CD8-positive, alpha-beta memory T cell (primary cell): Measurements from ENCODE around the gene CEP170. TPM values are rescaled to one million over a fixed set of nuclear protein-coding genes. Genes with fewer than 3 reads are reported as not detected.
"Not testable (repeated sequence)": the region's sequence is repeated elsewhere in the genome, so short reads cannot be mapped to it uniquely, and the experiment has no call there.

Experiments
- CTCF ChIA-PET: fragments of 350-600 bp; sonication (Branson Sonifier 250); formaldehyde crosslinking; loops from one replicate; lab custom pipeline; 2021; ENCODE audit warnings: antibody characterized with exemption; lab: Charles Lee
- POLR2A ChIA-PET: fragments of 350-600 bp; sonication (Branson Sonifier 250); formaldehyde crosslinking; loops from one replicate; lab custom pipeline; 2021; ENCODE audit warnings: antibody characterized with exemption; lab: Charles Lee
- DNase-seq, 5 donors: peaks; one replicate each; pipeline versions ENCODE4 v3.0.0 to v3.0.0-alpha.2; 2020 to 2022; ENCODE audit warnings: mixed read lengths in 1 of 5
- H3K27ac ChIP-seq: one replicate; pipeline ENCODE4 v1.7.0; 2013; ENCODE audit warnings: low read depth, mild to moderate bottlenecking, low read length, moderate library complexity
- H3K27me3 ChIP-seq: 2 replicates; pipeline ENCODE4 v1.7.0; 2013; ENCODE audit warnings: low read length, mild to moderate bottlenecking; ENCODE audit not compliant: insufficient read depth, poor library complexity, severe bottlenecking
- H3K36me3 ChIP-seq: 2 replicates; pipeline ENCODE4 v1.7.0; 2013; ENCODE audit warnings: mild to moderate bottlenecking, low read length, moderate library complexity; ENCODE audit not compliant: insufficient read depth
- H3K4me1 ChIP-seq: 2 replicates; pipeline ENCODE4 v1.7.0; 2013; ENCODE audit warnings: mild to moderate bottlenecking, low read length, moderate library complexity; ENCODE audit not compliant: insufficient read depth
- H3K4me3 ChIP-seq: 2 replicates; pipeline ENCODE4 v1.7.0; 2013; ENCODE audit warnings: mild to moderate bottlenecking, low read length
- H3K9me3 ChIP-seq: 2 replicates; pipeline ENCODE4 v1.7.0; 2013; ENCODE audit warnings: mild to moderate bottlenecking, low read length
- H3K27ac Mint-ChIP-seq, 8 donors: one replicate each; pipeline ENCODE4 v1.8.0; 2020 to 2021; ENCODE audit warnings: mixed read lengths in 8 of 8, mild to moderate bottlenecking in 6 of 8, inconsistent platforms in 3 of 8, moderate library complexity in 3 of 8
- H3K27me3 Mint-ChIP-seq, 2 donors: one replicate each; pipeline ENCODE4 v1.8.0; 2020 to 2021; ENCODE audit warnings: mixed read lengths in 2 of 2, mild to moderate bottlenecking in 1 of 2, moderate library complexity in 1 of 2
- H3K36me3 Mint-ChIP-seq, 3 donors: one replicate each; pipeline ENCODE4 v1.8.0; 2020 to 2021; ENCODE audit warnings: mixed read lengths in 3 of 3, inconsistent platforms in 1 of 3, mild to moderate bottlenecking in 1 of 3
- H3K4me1 Mint-ChIP-seq, 3 donors: one replicate each; pipeline ENCODE4 v1.8.0; 2020 to 2021; ENCODE audit warnings: mixed read lengths in 3 of 3, inconsistent platforms in 1 of 3, mild to moderate bottlenecking in 1 of 3
- H3K4me3 Mint-ChIP-seq, 7 donors: one replicate each; pipeline ENCODE4 v1.8.0; 2020 to 2021; ENCODE audit warnings: mixed read lengths in 7 of 7, mild to moderate bottlenecking in 6 of 7, moderate library complexity in 4 of 7, inconsistent platforms in 2 of 7
- H3K9me3 Mint-ChIP-seq, 5 donors: one replicate each; pipeline ENCODE4 v1.8.0; 2020 to 2022; ENCODE audit warnings: mixed read lengths in 5 of 5, mild to moderate bottlenecking in 3 of 5, moderate library complexity in 2 of 5, inconsistent platforms in 1 of 5
- polyA plus RNA-seq: library from polyadenylated mRNA; unstranded; fragments of 300-500 nt; fragmentation: Illumina TruSeq; gene quantifications from one replicate; pipeline ENCODE4 v1.2.3, GENCODE V29; 2021
- total RNA-seq, 2 experiments: library from RNA; stranded (reverse); gene quantifications; one replicate each; pipeline ENCODE4 v1.2.3, GENCODE V29; 2021

CEP170 gene
- total and polyA plus RNA-seq, 3 experiments from 2014 or later: 7.4 to 36.5 (median 29.9) TPM

- Mint-ChIP-seq H3K9me3 (peaks cover 26 to 33% (median 28%) of the 10 kb centered on the region in 5 donors), H3K4me1 (peaks cover 10 to 23% (median 16%) of the 10 kb centered on the region in 3 donors), H3K27me3 (no peaks in the 10 kb centered on the region), H3K4me3 (no peak overlapping the region), H3K36me3 (peaks cover 24 to 52% (median 47%) of the 10 kb centered on the region in 3 donors), H3K27ac (no peak overlapping the region)
- Histone ChIP-seq H3K27me3 (no peaks in the 10 kb centered on the region), H3K4me1 (no peaks in the 10 kb centered on the region), H3K4me3 (no peak overlapping the region), H3K36me3 (no peaks in the 10 kb centered on the region), H3K27ac (no peak overlapping the region), H3K9me3 (peaks cover 8% of the 10 kb centered on the region)
- CTCF ChIA-PET: no interaction called here
- no peak for DNase-seq
- POLR2A ChIA-PET: no interaction called here
These were observed 27.5 kb downstream of the CEP170 start for GRCh38 chr1:243227622-243228021.

DNA sequence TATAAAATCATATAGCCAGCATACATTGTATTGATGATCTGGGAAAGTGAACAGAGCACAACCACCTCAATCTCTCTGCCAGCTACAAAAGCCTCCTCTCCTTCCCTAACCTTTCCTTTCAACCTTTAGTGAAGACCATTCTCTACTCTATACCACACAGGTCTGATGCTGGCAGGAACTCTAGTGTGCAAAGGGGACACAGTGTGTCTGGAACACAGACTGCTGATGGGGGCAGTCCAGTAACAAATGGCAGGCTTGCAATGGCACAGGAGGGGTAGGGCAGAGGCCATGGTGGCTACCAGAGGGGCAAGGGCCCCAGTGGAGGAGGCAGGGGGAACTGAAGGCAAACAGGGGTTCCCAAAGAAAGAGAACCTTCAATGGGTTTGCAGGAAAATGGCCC, 37.0 kb downstream of the CEP170 start:
- CTCF ChIA-PET: no interaction called here
- no peak overlapping the region for H3K4me3 ChIP-seq
- no peaks in the 10 kb centered on the region for H3K4me1 ChIP-seq
- H3K9me3 Mint-ChIP-seq: no peaks in the 10 kb centered on the region
- H3K9me3 ChIP-seq: no peaks in the 10 kb centered on the region
- H3K27me3 Mint-ChIP-seq: no peaks in the 10 kb centered on the region
- POLR2A ChIA-PET: no interaction called here
- no peak overlapping the region for H3K4me3 Mint-ChIP-seq
- H3K27ac ChIP-seq: no peak overlapping the region
- no peaks in the 10 kb centered on the region for H3K36me3 ChIP-seq
- H3K36me3 Mint-ChIP-seq: peaks cover 38 to 71% (median 42%) of the 10 kb centered on the region in 3 donors
- no peak for DNase-seq
- H3K4me1 Mint-ChIP-seq: peaks cover 0 to 6% (median 2%) of the 10 kb centered on the region in 3 donors
- H3K27ac Mint-ChIP-seq: peak overlapping the region in 1 of 8 donors; percentile 37
- H3K27me3 ChIP-seq: no peaks in the 10 kb centered on the region

GRCh38 chr1:243217349-243217748, 37.7 kb downstream of the CEP170 start:
- no peak overlapping the region for H3K4me3 Mint-ChIP-seq
- H3K9me3 Mint-ChIP-seq: no peaks in the 10 kb centered on the region
- CTCF ChIA-PET: no interaction called here
- H3K27ac Mint-ChIP-seq: no peak overlapping the region
- Histone ChIP-seq H3K27ac (no peak overlapping the region), H3K36me3 (no peaks in the 10 kb centered on the region), H3K27me3 (no peaks in the 10 kb centered on the region), H3K4me3 (no peak overlapping the region), H3K9me3 (no peaks in the 10 kb centered on the region), H3K4me1 (no peaks in the 10 kb centered on the region)
- H3K4me1 Mint-ChIP-seq: peaks cover 0 to 6% (median 2%) of the 10 kb centered on the region in 3 donors
- peaks cover 33 to 66% (median 36%) of the 10 kb centered on the region in 3 donors for H3K36me3 Mint-ChIP-seq
- H3K27me3 Mint-ChIP-seq: no peaks in the 10 kb centered on the region
- POLR2A ChIA-PET: no interaction called here
- no peak for DNase-seq

- Mint-ChIP-seq H3K36me3 (peaks cover 31 to 64% (median 34%) of the 10 kb centered on the region in 3 donors), H3K4me1 (peaks cover 0 to 6% (median 2%) of the 10 kb centered on the region in 3 donors), H3K27me3 (no peaks in the 10 kb centered on the region), H3K4me3 (no peak overlapping the region), H3K27ac (no peak overlapping the region), H3K9me3 (no peaks in the 10 kb centered on the region)
- no peak overlapping the region for H3K27ac ChIP-seq
- POLR2A ChIA-PET: no interaction called here
- CTCF ChIA-PET: no interaction called here
- no peaks in the 10 kb centered on the region for H3K36me3 ChIP-seq
- H3K4me1 ChIP-seq: no peaks in the 10 kb centered on the region
- no peaks in the 10 kb centered on the region for H3K27me3 ChIP-seq
- H3K4me3 ChIP-seq: no peak overlapping the region
- no peak for DNase-seq
- H3K9me3 ChIP-seq: no peaks in the 10 kb centered on the region
These were observed 38.3 kb downstream of the CEP170 start for GRCh38 chr1:243216741-243217140.

DNA sequence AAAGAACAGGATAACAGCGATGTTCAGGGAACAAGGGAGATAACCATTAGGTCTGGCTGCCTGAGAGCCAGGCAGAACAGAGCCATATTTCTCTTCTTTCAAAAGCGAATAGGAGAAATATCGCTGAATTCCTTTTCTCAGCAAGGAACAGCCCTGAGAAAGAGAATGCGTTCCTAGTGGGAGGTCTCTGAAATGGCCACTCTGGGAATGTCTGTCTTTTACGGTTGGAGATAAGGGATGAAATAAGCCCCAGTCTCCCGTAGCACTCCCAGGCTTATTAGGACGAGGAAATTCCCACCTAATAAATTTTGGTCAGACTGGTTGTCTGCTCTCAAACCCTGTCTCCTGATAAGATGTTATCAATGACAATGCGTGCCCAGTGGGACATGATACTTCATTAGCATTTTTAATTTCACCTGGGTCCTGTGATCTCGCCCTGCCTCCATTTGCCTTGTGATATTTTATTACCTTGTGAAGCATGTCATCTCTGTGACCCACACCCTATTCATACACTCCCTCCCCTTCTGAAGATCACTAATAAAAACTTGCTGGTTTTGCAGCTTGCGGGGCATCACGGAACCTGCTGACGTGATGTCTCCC, 39.7 kb downstream of the CEP170 start:
- POLR2A ChIA-PET, H3K9me3 ChIP-seq, H3K4me1 ChIP-seq, H3K9me3 Mint-ChIP-seq, H3K27me3 ChIP-seq, DNase-seq, H3K36me3 ChIP-seq, H3K27ac ChIP-seq, H3K27me3 Mint-ChIP-seq, H3K27ac Mint-ChIP-seq, H3K4me3 Mint-ChIP-seq, H3K4me3 ChIP-seq, CTCF ChIA-PET, H3K4me1 Mint-ChIP-seq: not testable (repeated sequence)
- peaks cover 22 to 51% (median 23%) of the 10 kb centered on the region in 3 donors for H3K36me3 Mint-ChIP-seq

GRCh38 chr1:243213045-243213787, 41.9 kb downstream of the CEP170 start:
- no peaks in the 10 kb centered on the region for H3K27me3 ChIP-seq
- peaks cover 0 to 3% (median 2%) of the 10 kb centered on the region in 3 donors for H3K4me1 Mint-ChIP-seq
- no peaks in the 10 kb centered on the region for H3K9me3 Mint-ChIP-seq
- H3K4me1 ChIP-seq: no peaks in the 10 kb centered on the region
- no peak for DNase-seq
- POLR2A ChIA-PET: interaction anchor here (0.6 kb wide), 1 partner anchor 18 kb away, joined by 5 read pairs; no protein-coding TSS in a partner anchor
- no peaks in the 10 kb centered on the region for H3K9me3 ChIP-seq
- H3K27ac ChIP-seq: no peak overlapping the region
- CTCF ChIA-PET: interaction anchor here (0.9 kb wide), 1 partner anchor 130 kb away, joined by 3 read pairs; no protein-coding TSS in a partner anchor
- no peak overlapping the region for H3K27ac Mint-ChIP-seq
- H3K36me3 Mint-ChIP-seq: peaks cover 14 to 35% (median 14%) of the 10 kb centered on the region in 3 donors
- H3K36me3 ChIP-seq: no peaks in the 10 kb centered on the region
- no peak overlapping the region for H3K4me3 ChIP-seq
- no peaks in the 10 kb centered on the region for H3K27me3 Mint-ChIP-seq
- H3K4me3 Mint-ChIP-seq: no peak overlapping the region

GRCh38 chr1:243211984-243212383, 43.1 kb downstream of the CEP170 start:
- POLR2A ChIA-PET: interaction anchor here (0.5 kb wide), 1 partner anchor 1656 kb away, joined by 3 read pairs; no protein-coding TSS in a partner anchor
- H3K27me3 Mint-ChIP-seq, H3K36me3 ChIP-seq, H3K4me1 ChIP-seq, H3K9me3 ChIP-seq, DNase-seq, H3K27ac ChIP-seq, H3K4me1 Mint-ChIP-seq, H3K4me3 ChIP-seq, H3K9me3 Mint-ChIP-seq, H3K27ac Mint-ChIP-seq, H3K4me3 Mint-ChIP-seq, H3K27me3 ChIP-seq, CTCF ChIA-PET: not testable (repeated sequence)
- H3K36me3 Mint-ChIP-seq: peaks cover 8 to 27% (median 13%) of the 10 kb centered on the region in 3 donors

DNA sequence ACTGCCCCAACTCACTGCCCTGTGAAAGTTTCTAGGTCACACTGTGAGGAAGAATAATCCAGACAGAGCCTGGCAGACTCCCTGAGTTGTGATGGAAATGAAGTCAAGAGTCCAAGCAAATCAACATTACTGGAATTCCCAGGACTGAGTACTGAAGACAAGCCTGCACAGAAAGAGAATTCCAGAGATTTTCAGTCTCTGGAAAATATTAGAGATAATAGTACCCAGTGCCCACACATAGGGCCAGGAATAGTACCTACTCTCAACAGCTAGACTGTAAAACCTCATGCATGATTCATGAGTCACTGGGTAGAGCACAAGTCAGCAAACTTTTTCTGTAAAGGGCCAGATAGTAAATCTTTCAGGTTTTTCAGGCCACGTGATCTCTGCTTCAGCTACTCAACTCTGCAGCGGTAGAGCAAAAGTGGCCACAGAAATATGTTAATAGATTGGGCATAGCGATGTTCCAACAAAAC, 50.0 kb downstream of the CEP170 start:
- H3K27ac Mint-ChIP-seq, H3K27me3 ChIP-seq, H3K4me3 ChIP-seq, DNase-seq, H3K27ac ChIP-seq, H3K9me3 ChIP-seq, H3K4me1 ChIP-seq, H3K4me1 Mint-ChIP-seq, H3K4me3 Mint-ChIP-seq, POLR2A ChIA-PET, H3K9me3 Mint-ChIP-seq, CTCF ChIA-PET, H3K27me3 Mint-ChIP-seq, H3K36me3 ChIP-seq: not testable (repeated sequence)
- peaks cover 3 to 22% (median 13%) of the 10 kb centered on the region in 3 donors for H3K36me3 Mint-ChIP-seq
